HEK293T (cell line): ENCODE results near the gene CSK.

Experiments used
- BHLHE40 ChIP-seq: fragments of 450-650 bp; IDR thresholded peaks from 2 replicates; pipeline ENCODE4 v1.6.1; 2016; ENCODE audit warnings: mild to moderate bottlenecking, moderate library complexity, borderline replicate concordance
- SUZ12 ChIP-seq: fragments of 450-650 bp; IDR thresholded peaks from 2 replicates; pipeline ENCODE4 v1.6.1; 2016; ENCODE audit warnings: mild to moderate bottlenecking

- TF ChIP-seq SUZ12 (no peak), BHLHE40 (no peak)
Observed at GRCh38 chr15:74754593-74755215, 27.2 kb upstream of the CSK start.
